Measurements from ENCODE around the gene NTRK1.
A peak's percentile ranks its signal among the peaks of the same experiment; 100 is the strongest.
"Not testable (repeated sequence)": the region's sequence is repeated elsewhere in the genome, so short reads cannot be mapped to it uniquely, and the experiment has no call there.

The NTRK1 gene

DNA sequence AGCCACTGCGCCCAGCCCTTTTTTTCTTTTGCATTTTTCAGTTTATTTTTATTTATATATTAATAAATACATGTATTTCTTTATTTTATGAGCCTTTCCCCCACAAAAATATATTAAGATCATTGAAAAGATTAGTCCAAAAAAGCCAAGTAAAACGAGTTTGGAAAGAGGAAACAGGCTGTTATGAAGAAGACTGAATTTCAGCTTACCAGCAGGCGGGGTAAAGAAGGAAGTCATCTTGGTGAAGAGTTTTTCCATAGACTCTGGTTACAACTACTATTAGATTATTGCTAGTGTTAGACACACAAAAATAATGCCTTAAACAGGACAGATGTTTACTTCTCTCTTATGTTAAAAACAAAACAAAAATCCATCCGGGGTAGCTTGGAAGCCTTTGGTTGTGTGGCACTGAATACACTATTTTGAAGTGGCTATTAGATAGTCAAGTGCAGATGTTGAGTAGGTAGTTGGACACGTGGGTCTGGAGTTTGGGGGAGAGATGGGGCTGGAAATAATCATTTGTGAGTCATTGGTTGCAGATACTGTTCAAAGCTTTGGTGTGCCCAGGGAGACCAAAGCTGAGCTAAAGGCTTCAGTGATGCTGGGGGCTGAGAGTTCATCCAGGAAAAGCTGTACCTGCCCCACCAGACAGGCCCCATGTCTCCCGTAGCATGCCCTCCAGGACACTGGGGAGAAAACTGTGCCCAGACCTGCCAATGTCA, 51.1 kb downstream of the NTRK1 start:
- DNase-seq (ENCODE audit: low read depth in 1 of 2, low spot score in 1 of 2) = no peak

DNA sequence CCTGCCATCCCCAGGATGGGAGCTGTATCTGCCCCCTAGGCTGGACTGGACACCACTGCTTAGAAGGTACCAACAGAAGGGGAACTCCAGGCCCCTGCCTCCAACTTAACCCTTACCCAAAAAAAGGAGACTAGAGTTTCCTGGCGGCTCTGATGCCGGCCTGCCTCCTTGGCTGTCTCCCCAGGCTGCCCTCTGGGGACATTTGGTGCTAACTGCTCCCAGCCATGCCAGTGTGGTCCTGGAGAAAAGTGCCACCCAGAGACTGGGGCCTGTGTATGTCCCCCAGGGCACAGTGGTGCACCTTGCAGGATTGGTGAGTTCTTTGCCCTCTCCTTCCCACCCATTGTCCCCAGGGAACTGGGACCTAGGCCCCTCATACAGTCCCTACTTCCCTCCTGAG, 51.6 kb downstream of the NTRK1 start:
- DNase-seq (ENCODE audit: low read depth in 1 of 2, low spot score in 1 of 2) = no peak

DNA sequence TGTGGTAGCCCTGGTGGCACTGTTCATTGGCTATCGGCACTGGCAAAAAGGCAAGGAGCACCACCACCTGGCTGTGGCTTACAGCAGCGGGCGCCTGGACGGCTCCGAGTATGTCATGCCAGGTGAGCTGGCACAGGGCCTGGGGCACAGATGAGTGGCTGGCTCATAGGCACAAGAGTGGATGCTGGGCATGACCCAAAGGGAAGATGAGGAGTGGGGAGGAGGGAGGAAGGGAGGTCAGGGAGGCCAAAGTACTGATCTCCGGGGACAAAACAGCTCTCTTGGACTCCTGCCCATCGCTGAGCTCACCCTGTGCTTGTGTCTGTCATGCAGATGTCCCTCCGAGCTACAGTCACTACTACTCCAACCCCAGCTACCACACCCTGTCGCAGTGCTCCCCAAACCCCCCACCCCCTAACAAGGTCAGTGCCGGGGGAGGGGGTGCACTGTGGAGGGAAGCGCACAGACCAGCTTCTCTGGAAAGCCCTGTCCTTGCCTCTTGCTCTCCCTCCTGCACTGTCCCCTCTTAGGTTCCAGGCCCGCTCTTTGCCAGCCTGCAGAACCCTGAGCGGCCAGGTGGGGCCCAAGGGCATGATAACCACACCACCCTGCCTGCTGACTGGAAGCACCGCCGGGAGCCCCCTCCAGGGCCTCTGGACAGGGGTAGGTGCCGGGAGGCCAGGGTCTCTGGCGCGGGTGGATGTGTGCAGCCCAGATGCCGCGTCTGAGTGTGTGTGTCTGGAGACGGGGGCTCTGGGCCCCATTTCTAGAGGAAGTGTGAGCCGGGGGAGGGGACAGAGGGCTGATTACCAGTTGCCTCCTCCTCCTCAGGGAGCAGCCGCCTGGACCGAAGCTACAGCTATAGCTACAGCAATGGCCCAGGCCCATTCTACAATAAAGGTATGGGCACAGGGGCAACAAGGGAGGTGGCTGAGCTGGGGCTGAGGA, 52.5 kb downstream of the NTRK1 start:
- DNase-seq (ENCODE audit: low read depth in 1 of 2, low spot score in 1 of 2) = no peak

DNA sequence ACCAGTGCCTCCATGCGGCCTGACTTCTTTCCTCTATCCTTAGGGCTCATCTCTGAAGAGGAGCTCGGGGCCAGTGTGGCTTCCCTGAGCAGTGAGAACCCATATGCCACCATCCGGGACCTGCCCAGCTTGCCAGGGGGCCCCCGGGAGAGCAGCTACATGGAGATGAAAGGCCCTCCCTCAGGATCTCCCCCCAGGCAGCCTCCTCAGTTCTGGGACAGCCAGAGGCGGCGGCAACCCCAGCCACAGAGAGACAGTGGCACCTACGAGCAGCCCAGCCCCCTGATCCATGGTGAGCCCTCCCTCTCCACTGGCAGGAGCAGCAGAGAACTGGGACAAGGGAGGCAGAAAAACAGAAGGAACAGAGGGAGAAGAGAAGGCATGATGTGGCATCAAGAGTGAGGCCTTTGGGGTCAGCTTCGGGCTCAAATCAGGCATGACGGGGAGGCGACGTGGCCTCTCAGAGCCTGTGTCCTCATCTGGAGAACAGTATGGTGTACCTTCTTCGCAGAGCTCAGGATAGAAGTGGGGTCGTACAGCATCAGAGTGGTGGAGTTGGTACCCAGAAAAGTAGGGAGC, 53.2 kb downstream of the NTRK1 start:
- no peak for DNase-seq (ENCODE audit: low read depth in 1 of 2, low spot score in 1 of 2)

DNA sequence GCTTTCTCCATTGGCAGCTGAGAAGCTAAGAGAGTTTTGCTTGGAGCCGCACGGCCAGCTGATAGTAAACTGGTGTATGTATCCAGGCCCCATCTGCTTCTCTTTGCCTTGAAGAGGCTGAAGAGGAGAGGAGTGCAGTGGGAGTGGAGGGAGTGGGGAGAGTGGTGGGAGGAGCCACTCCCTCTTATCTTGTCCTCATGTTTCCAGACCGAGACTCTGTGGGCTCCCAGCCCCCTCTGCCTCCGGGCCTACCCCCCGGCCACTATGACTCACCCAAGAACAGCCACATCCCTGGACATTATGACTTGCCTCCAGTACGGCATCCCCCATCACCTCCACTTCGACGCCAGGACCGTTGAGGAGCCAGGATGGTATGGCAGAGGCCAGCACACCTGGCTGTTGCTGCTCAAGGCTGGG, 53.8 kb downstream of the NTRK1 start:
- DNase-seq (ENCODE audit: low read depth in 1 of 2, low spot score in 1 of 2) = no peak

DNA sequence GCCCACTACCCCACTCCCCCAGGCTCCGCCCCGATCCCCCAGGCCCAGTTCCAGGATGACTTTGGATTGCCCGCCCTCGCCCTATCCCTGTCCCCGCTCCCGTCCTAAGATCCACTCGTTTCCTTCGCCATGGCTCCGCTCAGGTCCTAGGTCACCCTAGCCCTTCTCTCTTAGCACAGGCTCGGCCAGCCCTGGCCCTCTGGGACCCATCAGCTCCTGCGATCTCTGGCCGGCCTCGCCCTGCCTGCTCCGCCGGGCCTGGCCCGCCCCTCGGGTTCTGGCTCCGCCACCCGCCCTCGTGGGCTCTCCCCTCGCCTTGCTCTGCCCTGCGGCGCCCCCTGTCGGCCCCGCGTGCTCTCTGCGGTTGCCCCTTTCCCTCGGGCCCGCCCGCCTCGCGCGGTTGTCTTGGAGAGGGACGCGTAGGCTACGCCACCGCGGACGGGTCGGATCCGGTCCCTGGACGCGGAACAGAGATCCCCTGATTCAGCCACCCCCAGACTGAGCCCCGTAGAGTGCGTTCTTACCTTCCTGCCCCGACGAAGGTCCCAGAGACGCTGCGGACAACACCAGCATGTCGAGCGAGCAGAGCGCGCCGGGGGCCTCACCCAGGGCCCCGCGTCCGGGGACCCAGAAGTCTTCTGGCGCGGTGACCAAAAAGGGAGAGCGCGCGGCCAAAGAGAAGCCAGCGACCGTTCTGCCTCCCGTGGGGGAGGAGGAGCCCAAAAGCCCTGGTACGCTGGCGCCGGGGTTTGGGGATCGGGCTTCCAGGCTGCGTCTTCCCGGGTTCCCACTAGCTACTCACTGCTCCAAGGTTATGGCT, 59.8 kb downstream of the NTRK1 start, which contains the start of gene LRRC71:
Gene LRRC71 (plus strand): TSS at position 400 of the 820 bp plus-strand sequence. CDS start 172 bp downstream, at position 572.
- peak; percentile 12 to 51 for DNase-seq (ENCODE audit: low read depth in 1 of 2, low spot score in 1 of 2)

DNA sequence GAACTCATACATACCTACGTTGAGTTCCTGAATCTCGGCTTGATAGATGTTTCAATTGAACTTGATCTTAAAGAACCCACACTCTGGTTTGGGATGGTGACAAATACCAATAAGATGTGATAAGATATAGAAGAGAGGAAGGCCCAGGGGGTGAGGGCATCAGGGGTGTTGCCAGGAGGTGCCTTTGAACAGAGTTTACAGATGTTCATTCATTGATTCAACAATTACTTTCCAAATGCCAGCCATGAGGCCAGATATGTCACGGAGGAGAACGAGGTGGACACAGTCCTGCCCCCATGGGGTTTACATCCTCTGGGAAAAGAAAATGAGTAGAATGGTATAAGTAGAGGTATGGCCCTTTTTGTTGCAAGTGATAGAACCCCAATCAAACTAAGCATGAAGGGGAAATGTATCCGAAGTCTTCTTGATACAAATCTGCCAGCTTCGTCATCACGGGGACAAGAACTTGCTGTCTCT, 60.4 kb downstream of the NTRK1 start:
- no peak for DNase-seq (ENCODE audit: low read depth in 1 of 2, low spot score in 1 of 2)

DNA sequence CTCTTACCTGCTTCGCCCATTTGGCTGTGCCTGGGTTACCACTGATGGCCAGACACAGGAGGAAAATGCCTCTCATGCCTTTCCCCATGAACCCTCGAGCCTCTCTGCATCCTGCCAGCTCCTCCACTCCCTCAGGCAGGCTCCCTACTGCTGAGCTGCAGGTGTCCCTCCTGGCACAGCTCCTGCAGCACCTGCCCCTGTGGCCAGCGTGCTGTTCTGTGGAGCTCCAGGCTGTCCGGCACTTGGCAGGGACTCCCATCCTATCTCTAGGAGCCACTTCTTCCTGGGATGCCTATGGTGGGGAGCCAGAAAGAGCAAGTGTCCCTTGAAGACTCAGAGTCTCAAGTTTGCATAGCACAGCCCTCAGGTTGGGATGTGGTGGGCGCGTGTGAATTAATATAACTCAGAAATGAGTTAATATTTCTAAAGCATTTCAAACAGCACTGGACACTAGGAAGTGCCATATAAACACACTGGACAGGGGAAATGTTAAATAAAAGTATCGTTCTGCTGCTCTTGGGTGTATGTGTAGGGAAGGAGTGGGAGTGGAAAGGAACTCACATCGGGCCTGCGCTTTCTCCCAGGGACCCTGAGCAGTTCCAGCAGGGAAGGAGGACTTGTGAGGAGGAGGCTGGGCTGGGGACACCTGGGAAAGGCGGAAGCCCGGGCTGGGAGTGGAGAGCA, 62.5 kb downstream of the NTRK1 start:
- DNase-seq (ENCODE audit: low read depth in 1 of 2, low spot score in 1 of 2) = no peak

DNA sequence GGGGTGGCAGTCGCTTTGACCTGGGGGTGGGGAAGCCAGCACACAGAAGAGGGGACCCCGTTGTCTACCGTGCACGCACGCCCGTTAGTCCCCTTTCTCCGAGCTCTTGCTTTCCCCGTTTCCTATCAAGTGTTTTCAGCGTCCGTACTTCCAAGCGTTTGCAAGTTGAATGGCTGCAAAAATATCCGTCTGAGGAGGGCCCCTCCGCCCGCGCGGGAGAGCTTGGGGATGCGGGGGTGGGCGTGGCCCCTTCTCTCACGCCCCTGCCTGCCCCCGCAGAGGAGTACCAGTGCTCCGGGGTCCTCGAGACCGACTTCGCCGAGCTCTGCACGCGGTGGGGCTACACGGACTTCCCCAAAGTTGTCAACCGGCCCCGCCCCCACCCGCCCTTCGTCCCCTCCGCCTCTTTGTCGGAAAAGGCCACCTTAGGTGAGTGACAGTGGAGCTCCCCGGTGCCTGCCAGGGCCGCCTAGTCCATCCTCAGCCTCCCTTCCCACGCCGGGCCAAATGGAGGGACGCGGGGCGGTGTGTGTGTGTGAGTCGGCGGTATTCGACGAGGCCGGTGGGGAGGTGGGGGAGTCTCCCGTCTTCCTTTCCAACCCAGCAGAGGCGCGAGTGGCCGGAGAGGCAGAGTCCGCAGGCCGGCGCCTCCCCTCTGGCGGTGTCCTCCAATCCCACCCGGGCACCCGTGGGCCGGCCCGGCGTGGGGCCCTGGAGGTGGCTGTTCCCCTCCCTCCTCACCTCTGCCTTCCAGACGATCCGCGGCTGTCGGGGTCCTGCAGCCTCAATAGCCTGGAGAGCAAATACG, 63.2 kb downstream of the NTRK1 start:
- DNase-seq (ENCODE audit: low read depth in 1 of 2, low spot score in 1 of 2) = no peak

DNA sequence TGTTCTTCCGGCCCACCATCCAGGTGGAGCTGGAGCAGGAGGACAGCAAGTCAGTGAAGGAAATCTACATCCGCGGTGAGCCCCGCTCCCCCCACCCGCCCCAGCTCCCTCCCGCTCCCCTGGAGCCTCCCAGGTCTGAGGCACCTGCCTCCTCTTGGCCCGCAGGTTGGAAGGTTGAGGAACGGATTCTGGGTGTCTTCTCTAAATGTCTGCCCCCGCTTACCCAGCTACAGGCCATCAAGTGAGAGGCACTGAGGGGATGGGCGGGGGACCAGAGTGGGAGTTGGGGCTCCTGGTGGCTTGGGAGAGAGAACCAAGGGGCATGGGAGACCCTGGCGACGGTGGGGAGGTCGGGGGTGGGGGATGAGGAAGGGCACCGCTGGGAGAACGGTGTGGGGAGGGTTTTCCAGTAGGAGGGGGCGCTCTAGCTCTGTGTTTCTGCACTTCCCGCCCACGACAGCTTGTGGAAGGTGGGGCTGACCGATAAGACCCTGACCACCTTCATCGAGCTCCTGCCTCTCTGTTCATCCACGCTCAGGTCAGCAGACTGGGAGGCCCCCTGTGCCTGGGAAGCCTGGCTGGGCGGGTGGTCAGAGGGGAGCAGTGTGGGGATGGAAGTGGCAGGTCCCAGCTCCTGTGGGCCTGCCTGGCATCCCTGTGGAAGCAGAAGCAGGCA, 64.0 kb downstream of the NTRK1 start:
- no peak for DNase-seq (ENCODE audit: low read depth in 1 of 2, low spot score in 1 of 2)

DNA sequence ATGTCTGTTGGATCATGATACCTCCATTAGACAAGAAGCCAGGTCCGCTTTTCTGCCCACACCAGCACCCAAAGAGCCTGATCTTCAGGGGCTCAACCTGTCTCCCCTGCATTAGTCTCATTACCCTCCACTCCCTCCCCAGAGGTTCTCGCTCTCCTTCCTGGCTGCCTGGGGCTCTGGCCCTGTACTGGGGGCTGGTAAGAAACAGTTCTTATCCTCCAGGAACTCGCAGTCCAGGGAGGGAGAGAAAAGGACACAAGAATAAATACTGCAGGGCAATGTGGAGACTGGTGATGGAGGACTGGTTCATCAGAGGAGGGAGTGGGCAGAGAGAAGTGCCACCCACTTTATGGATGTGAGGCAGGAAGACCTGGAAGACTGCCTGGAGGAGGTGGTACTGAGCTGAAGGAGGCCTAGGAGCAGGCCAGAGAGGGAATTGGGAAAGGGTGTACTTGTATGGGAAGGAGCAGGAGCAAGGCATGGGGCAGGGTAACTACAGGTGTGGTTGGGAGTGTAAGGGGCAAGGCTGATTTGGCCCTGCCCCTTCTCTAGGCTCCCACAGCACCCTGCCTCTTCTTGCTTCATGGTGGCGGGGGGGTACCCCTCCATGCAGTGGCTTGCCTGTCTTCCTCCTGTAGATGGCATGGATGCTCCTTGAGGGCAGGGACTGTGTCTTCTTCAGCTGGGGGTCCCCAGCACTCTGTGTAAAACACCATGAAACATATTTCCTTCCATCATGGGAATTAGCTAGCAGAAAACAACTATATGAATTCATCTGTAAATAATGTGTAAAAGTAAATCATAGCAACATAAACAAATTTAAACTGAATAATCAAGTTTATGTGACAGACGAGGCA, 64.7 kb downstream of the NTRK1 start:
- DNase-seq (ENCODE audit: low read depth in 1 of 2, low spot score in 1 of 2) = no peak

DNA sequence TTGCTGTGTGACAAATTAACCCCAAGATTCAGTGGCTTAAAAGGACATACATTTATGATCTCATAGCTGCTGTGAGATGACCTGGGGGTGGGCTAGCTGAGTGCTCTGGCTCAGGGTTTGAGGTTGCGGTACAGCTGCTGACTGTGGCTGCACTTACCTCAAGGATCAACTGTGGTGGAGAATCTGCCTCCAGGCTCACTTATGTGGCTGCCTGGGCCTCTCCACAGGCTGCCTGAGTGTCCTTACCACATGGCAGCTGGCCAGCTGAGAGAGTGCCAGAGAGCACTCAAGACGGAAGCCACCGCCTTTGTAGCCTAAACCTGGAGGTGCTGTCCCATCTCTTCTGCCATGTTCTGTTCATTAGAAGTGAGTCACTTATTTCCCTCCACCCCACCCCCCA, 65.5 kb downstream of the NTRK1 start:
- DNase-seq (ENCODE audit: low read depth in 1 of 2, low spot score in 1 of 2) = no peak

DNA sequence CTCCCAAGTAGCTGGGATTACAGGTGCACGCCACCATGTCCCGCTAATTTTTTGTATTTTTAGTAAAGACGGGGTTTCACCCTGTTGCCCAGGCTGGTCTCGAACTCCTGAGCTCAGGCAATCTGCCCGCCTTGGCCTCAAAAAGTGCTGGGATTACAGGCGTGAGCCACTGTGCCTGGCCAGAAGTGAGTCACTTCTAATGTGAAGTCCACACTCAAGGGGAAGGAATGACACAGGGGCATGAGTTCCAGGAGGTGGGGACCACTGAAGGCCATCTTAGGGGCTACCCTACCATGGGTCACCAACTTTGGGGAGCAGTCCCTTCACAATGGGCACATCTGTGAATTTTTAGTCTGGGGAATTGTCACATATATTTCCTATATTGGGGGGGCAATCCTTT, 66.0 kb downstream of the NTRK1 start:
- DNase-seq (ENCODE audit: low read depth in 1 of 2, low spot score in 1 of 2) = not testable (repeated sequence)

DNA sequence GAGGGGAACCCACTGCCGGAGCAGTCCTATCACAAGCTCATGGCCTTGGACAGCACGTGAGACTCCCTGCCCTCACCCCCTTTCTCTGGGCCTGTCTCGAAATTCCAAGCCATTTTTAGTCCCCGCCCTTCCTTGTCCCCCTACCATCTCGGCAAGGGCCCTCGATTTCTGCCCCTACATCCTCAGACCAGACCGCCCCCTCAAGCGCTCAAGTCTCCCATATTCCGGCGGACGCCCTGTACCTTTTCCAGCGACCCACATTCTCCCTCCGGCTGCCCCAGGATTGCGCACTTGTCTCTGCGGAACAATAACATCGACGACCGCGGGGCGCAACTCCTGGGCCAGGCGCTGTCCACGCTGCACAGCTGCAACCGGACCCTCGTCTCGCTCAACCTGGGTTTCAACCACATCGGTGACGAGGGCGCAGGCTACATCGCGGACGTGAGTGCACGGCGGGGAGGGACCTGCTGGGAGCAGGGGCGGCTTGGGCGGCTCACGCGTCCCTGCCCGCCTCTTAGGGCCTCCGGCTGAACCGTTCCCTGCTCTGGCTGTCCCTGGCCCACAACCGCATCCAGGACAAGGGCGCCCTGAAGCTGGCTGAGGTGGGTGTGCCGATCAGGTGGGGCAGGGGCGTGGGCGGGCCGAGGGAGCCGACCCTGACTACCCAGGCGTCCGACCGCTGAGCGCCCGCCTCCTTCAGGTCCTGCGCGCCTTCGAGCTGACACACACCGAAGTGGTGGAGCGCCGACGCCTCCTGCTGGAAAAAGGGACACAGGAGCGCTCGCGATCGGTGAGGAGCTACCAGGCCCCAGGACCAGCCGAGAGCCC, 66.8 kb downstream of the NTRK1 start:
- DNase-seq (ENCODE audit: low read depth in 1 of 2, low spot score in 1 of 2) = peak; percentile 17 to 56

DNA sequence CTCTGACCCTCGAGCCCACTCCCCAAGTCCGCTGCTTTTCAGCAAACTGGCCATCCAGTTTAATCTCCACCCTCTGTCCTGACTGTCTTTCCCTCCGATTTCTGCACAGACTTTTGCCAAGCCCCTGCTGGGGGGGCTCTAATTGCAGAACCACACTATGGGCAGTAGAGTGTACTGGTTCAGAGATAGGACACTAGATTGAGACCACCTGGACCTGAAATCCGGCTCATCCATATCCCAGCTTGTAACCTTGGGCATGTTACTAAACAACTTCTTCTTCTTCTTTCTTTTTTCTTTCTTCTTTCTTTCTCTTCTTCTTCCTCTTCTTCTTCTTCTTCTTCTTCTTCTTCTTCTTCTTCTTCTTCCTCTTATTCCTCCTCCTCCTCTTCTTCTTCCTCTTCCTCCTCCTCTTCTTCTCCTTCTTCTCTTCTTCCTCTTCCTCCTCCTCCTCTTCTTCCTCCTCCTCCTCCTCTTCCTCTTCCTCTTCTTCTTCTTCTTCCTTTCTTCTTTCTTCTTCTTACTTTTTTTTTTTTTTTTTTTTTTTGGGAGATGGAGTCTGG, 67.5 kb downstream of the NTRK1 start:
- DNase-seq (ENCODE audit: low read depth in 1 of 2, low spot score in 1 of 2) = no peak

DNA sequence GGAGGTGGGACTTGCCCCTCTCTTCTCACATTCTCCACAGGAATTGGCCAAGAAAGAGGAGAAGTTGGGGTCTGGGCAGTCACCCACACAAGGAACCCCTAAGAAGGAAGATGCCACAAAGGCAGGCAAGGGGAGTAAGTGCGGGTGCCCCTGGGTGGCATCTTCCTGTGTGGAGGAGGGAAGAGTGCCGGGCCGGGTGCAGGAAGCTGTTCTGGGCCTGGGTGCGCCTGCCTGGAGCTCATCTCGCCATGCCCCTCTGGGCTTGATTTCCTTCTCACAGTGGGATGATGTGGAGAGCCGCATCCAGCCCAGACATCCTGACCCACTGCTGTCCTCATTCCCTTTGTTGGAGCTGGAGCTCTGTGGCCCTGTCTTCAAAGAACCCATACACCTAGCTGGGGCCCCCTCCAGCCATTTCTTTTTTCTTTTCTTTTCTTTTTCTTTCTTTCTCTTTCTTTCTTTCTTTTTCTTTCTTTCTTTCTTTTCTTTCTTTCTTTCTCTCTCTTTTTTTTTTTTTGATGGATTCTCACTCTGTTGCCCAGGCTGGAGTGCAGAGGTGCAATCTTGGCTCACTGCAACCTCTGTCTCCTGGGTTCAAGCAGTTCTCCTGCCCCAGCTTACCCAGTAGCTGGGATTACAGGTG, 69.1 kb downstream of the NTRK1 start:
- DNase-seq (ENCODE audit: low read depth in 1 of 2, low spot score in 1 of 2) = no peak

Measured in stimulated activated CD4-positive, alpha-beta T cell treated with anti-CD3 and anti-CD28 coated beads, Interleukin-15, amount 100 ng/mL, for 1 hour (primary cell).